PFSK-1 (cell line): Measurements from ENCODE around the gene PANK1.

Experiments
- POLR2AphosphoS5 ChIP-seq: IDR thresholded peaks from 2 replicates; pipeline ENCODE4 v1.6.1; 2012; ENCODE audit warnings: low read depth, mild to moderate bottlenecking, control low read depth, low read length, moderate library complexity
- REST ChIP-seq, 2 experiments: IDR thresholded peaks; 2 replicates each; pipeline versions ENCODE4 v1.6.1 to v1.8.0; 2011 to 2012; ENCODE audit warnings: low read depth in 2 of 2, low read length in 2 of 2, control low read depth in 1 of 2, inconsistent platforms in 1 of 2, mild to moderate bottlenecking in 1 of 2, moderate library complexity in 1 of 2; ENCODE audit not compliant: insufficient read depth in 1 of 2
- SIN3A ChIP-seq: IDR thresholded peaks from 2 replicates; pipeline ENCODE4 v1.6.1; 2012; ENCODE audit warnings: mild to moderate bottlenecking, low read length, moderate library complexity, borderline replicate concordance; ENCODE audit not compliant: insufficient read depth

- TF ChIP-seq REST (IDR thresholded peaks at IDR 0.05; ENCODE audit: insufficient read depth in 1 of 2, low read depth in 2 of 2, low read length in 2 of 2) (no peak), SIN3A (no peak), POLR2AphosphoS5 (no peak)
Measured at GRCh38 chr10:89535171-89536012, 109.7 kb downstream of the PANK1 start, which contains the start of gene SLC16A12.
